HG02884 (cell line): Measurements from ENCODE around the gene ZYX.
"Not testable (repeated sequence)": the region's sequence is repeated elsewhere in the genome, so short reads cannot be mapped to it uniquely, and the experiment has no call there.

Experiments
- ATAC-seq: cut with Tn5 transposase; IDR thresholded peaks from one replicate; pipeline ENCODE4 v1.9.1; 2021; ENCODE audit warnings: mild to moderate bottlenecking, moderate library complexity; ENCODE audit not compliant: unreplicated experiment

The ZYX gene

DNA sequence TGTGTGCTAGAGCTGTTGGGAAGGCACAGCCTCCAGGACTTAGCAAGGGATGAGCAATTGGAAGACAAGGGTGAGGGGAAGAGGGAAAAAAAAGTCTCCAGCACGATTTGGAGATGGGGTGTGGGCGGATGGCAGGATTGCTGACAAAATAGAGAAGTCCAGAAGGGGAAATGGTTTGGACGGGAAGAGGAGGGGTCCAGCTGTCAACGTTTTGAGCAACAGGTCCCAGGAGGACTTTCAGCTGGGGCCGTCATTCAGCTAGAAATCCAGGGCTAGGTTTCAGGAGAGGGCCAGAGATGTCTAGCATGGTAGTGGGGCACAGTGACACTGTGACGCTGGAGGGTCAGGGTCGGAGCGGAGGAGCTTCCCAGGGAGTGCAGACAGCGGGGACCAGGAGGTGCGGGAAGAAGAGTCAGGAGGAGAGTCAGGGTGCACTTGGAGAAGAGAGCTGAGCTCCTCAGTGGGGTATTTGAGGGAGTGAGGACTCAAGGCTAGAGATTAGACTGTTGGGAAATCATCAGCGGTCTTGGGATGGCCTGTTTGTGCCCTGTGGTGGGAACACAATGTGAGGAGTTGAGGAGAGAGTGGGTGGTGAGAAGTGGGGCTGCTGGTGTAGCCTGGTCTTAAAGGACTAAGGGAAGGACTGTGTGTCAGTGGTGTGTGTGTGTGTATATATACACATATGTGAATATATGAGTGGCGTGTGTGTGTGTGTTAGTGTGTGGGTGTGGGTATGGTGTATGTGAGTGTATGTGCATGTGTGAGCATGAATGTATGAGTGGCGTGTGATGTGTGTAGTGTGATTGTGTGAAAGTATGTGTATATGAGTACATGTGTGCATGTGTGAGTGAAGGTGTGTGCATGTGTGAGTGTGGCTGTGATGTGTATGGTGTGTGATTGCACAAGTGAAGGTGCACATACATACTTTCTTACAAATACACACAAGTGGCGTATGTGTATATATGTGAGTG, 3.8 kb downstream of the ZYX start:
- no peak for ATAC-seq

DNA sequence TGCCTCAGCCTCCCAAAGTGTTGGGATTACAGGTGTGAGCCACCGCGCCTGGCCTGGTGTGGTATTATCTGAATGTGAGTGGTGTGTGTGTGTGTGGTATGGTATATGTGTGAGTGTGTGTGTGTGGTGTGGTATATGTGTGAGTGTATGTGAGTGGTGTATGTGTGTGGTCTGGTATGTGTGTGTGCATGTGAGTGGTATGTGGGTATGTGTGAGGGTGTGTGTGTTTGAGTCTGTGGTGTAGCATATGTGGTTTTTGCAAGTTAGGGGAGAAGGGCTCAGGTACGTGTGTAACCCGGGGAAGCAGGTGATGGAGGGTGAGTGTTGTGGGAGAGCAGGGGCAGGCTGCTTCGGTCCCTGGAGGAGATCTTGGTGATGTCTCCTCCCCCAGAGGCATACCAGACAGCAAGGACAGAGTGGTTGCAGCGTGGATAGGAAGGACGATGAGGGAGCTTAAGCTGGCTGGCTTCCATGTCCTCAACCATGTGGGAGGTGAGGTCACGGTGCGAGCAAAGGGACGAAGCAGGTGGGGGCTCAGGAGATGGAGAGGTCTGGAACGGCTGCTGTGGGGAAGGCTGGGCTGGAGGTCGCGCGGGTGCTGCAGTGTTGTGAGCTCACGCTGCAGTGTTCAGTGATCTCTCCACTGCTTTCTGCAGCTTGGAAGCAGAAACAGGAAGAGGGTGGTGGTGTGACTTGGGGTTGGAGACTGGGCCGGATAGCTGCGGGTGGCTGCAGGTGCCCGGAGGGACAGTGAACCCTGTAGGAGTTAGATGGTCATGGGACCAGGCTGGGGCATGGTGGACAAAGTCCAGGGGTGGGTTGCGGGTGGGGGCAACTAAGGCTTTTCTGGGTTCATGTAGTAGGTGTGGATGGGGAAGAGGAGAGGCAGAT, 5.0 kb downstream of the ZYX start:
- no peak for ATAC-seq

DNA sequence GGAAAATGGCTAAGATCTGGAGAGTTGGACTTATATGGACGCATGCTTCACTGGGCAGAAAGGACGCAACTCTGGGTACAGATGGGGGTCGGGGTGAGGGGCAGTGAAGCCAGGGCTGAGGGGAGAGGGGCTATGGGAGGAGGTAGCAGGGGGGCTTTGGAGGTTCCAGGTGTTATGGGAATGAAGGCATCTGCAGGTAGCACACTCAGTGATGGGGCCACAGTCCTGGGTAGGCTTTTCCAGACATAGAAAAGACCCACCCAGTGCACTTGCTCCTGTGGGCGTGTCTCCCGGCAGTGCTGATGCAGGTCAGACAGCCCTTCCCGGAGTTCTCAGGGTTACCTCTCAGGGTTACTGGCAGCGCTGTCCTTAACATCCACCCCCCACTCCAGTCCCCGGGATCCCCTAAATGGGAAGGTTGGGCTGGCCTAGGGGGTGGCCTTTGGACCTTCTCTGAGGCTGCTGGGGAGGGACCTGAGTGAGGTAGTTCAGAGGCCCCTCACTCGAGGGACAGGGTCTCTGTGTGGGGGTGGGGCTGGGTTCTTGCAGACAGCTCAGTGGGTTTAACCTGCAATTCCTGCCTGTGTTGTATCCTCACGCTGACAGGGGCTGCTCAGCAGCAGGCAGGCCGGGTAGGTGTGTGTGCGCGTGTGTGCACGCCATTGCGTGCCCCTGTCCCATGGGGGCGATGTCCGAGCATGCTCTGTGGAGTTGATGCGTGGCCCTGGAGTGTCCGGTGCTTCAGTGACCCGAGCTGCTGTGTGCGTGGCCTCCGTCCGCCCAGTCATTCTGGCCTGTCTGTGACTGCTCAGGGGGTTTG, 6.2 kb downstream of the ZYX start:
- no peak for ATAC-seq

DNA sequence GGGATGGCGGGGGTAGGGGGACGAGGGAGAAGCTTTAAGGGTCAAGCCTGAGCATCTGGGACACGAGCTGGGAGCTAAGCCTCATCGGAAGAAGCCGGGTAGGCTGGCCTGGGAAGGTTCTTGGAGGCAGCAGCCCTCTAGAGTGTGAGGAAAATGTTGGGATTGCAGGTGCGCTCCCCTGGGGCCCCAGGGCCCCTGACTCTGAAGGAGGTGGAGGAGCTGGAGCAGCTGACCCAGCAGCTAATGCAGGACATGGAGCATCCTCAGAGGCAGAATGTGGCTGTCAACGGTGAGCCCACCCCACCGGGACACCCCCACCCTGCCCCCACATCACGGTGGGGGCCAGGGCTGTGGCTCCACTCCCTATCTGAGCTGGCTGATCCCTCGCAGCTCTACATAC, 6.9 kb downstream of the ZYX start:
- ATAC-seq = no peak

DNA sequence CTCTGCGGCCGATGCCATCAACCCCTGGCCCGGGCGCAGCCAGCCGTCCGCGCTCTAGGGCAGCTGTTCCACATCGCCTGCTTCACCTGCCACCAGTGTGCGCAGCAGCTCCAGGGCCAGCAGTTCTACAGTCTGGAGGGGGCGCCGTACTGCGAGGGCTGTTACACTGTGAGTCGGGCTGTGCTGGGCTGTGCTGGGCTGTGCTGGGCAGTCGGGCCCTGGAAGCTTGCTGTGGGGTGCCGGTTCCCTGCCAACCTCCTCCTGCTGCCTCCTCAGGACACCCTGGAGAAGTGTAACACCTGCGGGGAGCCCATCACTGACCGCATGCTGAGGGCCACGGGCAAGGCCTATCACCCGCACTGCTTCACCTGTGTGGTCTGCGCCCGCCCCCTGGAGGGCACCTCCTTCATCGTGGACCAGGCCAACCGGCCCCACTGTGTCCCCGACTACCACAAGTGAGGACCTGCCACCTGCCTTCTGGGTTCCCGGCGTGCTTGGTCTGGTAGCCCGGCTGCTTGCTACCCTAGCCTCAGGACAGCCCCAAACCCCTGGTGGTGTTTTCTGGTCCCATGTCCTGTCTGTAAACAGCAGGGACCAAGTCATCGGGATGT, 7.5 kb downstream of the ZYX start:
- no peak for ATAC-seq

DNA sequence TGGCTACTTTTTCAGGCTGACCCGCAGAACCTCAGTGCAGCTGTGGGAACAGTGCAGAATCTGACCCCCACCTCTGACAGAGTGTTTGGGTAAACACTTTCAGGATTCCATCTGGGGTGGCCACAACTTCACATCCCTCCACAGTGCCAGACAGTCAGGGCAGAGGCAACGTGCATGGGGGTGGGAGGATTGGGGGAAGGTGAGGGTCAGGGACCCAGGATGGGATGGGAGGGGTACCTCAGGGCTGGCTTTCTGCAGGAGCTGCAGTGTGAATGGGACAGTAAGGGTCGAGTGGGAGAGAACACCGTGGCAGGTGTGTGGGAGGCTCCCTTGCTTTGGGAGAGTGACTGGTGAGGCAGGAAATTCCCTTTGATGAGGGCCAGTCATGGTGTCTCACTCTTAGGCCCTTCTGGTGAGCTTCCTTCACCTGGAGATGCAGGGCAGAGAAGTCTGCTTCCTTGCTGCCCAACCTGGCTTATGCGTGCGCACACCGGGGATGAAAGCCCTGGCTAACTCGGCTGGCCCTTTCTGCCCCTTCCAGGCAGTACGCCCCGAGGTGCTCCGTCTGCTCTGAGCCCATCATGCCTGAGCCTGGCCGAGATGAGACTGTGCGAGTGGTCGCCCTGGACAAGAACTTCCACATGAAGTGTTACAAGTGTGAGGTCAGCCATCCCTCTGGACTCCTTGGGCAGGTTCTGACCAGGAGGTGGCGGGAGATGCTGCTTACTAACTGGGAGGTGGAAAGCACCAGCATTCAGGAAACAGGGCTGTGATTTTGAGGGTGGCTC, 8.4 kb downstream of the ZYX start:
- ATAC-seq = no peak

DNA sequence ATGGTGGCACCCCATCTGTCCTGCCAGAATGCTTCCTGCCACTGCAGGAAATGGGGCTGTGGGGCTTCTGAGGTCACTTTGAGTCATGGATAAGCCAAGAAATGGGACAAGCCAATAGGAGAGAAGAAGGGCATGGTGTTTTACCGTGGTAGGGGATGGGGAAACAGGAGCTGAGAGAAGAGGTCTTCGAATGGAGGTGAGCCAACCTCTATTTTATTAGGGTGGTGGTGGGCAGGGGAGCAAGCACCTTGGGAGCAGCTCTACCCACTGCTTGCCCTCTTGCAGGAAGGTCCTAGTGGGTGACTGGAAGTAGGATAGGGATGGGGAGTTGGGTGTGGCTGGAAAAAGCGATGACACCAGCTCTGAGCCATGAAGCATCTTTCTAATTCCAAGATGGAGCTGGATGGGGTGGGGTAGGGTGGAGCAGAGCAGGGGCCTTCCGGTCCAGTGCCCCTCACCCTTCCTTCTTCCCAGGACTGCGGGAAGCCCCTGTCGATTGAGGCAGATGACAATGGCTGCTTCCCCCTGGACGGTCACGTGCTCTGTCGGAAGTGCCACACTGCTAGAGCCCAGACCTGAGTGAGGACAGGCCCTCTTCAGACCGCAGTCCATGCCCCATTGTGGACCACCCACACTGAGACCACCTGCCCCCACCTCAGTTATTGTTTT, 9.1 kb downstream of the ZYX start:
- ATAC-seq = no peak

DNA sequence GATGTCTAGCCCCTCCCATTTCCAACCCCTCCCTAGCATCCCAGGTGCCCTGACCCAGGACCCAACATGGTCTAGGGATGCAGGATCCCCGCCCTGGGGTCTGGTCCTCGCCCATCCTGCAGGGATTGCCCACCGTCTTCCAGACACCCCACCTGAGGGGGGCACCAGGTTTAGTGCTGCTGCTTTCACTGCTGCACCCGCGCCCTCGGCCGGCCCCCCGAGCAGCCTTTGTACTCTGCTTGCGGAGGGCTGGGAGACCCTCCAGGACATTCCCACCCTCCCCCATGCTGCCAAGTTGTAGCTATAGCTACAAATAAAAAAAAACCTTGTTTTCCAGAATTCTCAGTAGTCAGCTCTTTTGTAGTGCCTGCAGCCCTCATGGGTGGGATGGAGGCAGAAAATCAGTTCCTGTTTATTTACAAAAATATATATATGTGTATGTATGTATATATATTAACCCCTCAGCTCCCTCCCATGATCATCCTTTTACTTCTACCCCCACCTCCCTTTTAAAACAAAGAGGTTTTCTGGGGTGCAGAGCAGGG, 9.7 kb downstream of the ZYX start:
- ATAC-seq = no peak

DNA sequence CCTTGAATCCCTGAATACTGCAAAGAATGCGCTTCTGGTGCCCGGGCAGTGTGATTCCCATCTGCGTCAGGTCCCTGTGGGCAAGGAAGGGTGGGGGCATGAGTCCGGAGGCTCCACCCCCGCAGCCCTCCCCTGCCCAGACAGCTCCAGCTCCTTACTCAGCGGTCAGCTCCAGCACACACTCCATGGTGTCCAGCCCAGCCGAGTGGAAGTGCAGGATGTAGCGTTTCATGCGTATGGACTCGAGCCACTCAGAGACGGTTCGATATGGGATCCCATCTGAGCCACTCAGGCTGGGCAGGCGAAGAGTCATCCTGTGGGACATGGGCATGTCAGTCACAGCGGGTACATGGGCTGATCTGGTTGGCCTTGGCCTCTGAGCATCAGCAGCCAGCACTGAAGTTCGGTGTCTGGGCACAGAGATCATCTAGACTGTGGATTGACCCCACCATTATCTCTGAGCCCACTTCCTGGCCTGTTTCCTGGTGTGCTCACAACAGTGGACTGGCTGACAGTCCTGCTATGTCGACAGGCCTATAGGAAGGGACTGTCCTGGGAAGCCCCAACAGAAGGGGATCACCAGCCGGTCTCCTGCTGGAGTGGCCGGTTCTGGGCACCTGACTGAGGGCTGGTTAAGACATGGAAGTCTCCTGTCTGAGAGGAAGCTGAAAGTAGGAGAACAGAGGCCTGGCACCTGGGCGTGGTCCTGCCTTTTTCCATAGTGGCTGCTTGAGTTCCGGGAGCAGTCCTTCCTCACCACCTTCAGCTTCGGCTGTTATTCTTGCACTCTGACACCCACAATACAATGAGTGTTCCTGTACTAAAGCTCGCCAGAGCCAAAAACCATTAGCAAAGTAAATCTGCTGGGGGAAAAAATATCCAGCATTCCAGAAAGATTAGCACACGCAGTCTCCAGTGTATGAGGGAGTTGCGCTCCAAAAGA, 10.6 kb downstream of the ZYX start:
- no peak for ATAC-seq

DNA sequence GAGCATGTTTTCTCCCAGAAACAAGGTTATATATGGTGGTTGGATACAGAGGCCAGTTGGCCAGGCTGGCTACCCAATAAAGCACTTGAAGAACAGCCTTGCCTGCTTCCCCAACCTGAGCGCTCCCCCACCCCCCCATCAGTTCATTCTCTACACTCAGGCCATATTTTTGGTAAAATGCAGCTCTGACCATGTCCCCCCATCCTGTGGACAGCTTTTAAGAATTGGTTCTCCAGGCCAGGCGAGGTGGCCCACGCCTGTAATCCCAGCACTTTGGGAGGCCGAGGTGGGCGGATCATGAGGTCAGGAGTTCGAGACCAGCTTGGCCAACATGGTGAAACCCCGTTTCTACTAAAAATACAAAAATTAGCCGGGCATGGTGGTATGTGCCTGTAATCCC, 11.3 kb downstream of the ZYX start:
- not testable (repeated sequence) for ATAC-seq

DNA sequence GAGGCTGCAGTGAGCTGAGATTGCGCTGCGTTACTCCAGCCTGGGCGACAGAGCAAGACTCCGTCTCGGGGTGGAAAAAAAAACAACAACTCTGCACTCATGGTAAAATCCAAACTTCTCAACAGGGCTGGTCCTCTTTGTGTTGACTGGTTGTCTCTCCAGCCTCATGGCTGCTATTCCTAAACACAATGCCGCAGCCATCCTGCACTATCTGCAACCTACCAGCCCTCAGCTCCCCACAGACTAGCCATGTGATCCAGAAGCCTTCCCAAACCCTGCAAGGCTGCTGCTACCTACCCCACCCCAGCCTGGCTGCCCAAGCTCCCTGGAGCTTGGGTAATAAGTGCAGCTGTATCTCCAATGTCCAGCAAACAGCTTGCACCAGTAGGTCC, 11.7 kb downstream of the ZYX start:
- no peak for ATAC-seq

DNA sequence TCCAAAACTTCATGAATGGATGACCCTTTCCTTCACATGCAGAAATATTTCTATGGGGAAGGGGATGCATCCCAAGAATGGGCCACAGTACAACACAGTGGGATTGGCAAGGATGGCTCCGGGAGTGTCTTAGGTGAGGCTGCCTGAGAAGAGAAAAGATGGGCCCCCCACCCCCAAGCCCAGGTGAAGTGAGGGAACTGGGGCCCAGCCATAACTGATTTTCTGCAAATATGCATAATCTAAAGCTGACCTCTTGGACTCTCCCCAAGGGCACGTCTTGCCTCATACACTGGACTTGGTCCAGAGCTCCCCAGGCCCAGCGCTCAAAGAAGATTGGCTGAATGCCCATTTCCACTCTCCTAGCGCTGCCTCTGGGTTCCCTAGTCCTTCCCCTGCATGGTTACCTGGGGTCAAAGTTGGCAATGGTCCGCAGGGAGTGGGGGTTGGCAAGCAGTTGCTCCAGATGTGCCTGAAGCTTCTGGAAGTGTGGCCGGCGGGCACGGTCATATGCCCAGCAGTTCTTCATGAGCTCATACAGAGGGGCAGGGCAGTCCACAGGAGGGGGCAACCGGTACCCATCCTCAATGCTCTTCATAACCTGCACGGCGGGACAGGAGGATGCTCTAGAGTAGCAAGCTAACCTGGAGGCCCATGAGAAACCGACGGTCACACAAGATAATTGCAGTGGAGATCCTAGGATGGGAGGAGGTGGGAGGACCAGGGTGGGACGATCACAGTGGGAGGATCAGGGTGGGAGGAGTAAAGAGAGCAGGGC, 12.3 kb downstream of the ZYX start:
- no peak for ATAC-seq

DNA sequence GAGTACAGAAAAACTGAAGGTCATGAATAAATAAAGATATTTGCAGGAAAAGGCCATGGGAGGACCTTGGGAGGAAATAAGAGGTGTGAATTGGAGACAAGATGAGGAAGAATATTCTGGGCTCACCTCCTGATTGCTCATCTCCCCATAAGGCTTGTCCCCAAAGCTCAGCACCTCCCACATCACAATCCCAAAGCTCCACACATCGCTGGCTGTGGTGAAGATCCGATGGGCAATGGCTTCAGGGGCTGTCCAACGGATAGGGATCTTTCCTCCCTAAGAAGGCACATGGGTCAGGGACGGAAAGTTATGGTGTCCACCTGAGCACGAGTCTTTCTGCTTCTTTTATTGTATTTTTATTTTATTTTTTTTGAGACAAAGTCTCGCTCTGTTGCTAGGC, 12.9 kb downstream of the ZYX start:
- ATAC-seq = no peak

DNA sequence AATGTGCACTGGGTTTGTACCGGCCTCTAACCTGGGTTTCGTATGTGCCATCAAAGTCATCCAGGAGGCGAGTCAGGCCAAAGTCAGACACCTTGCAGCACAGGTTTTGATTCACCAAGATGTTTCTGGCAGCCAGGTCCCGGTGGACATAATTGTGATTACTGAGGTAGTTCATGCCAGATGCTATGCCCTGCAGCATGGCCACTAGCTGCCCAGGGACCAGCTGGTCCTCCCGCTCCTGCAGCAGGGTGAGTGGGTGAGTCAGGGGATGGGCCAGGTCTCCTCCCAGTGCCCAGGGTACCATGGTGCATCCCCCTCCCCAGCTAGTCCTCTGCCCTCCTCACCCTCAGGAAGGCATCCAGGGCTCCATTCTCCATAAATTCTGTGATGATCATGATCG, 13.6 kb downstream of the ZYX start:
- no peak for ATAC-seq

DNA sequence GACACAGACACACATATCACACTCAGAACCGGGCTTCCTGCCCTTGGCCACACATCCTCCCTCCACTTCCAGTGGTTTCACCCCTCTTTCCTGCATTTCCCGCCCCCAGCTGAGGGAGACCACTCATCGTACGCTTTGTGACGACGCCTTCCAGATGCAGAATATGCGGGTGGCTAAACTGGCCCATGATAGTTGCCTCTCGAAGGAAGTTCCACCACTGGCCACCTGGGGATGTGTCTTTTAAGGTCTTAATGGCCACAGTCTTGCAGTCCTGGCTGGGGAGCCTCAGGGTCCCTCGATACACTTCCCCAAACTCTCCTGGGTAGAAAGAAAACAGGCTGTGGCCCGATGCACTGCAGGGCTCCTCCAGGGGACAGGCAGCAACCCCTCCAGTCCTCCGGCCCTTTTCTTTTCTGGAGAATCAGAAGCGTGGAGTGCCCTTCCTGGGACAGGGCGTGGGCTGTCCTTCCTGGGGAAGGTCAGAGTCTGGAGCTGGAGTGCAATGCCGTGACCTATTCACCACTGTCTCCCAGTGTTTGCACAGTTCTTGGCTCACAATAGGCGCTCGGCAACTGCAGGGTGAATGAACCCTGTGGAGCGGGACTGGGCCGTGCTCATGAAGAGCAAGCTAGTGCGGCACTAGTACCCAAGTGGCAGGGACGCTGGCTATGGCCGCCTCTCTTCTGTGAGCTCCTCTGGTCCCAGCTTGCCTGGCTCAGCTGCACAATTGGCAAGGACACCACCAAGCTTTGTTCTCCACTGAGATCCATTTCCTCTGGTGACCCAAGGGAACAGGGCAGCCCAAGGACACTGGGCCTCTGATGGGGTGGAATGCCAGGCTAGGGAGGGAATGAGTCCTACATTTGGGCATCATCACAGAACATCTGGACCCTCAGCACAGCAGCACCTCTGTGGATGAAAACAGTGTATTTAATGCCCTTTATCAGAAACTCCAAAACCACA, 14.3 kb downstream of the ZYX start:
- no peak for ATAC-seq

DNA sequence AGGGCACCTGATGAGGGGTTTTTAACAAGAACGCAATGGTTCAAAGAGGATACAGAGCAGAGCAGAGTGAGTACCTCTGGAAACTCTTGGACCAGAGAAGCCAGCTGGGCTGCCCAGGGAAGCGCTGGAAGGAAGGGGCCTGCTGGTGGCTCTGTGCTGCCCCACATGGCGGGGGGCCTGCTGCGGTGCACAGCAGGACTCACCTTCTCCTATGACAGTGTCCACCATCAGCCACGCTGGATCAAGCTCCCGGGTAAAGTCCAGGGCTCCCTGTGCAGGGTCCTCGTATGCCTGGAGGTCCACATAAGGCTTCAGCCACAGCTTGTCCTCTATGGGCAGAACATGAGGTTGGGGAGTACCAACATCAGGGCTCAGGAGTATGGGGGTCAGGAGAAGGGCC, 15.0 kb downstream of the ZYX start:
- no peak for ATAC-seq
